Measurements from ENCODE around the gene NFYC.

GRCh38 chr1:40806240-40806639 is 114.7 kb downstream of the NFYC start:
- no peak for TF ChIP-seq ZNF350 (tag by site-specific recombination; IDR thresholded peaks at IDR 0.05)
- TF ChIP-seq, protein P1, sequence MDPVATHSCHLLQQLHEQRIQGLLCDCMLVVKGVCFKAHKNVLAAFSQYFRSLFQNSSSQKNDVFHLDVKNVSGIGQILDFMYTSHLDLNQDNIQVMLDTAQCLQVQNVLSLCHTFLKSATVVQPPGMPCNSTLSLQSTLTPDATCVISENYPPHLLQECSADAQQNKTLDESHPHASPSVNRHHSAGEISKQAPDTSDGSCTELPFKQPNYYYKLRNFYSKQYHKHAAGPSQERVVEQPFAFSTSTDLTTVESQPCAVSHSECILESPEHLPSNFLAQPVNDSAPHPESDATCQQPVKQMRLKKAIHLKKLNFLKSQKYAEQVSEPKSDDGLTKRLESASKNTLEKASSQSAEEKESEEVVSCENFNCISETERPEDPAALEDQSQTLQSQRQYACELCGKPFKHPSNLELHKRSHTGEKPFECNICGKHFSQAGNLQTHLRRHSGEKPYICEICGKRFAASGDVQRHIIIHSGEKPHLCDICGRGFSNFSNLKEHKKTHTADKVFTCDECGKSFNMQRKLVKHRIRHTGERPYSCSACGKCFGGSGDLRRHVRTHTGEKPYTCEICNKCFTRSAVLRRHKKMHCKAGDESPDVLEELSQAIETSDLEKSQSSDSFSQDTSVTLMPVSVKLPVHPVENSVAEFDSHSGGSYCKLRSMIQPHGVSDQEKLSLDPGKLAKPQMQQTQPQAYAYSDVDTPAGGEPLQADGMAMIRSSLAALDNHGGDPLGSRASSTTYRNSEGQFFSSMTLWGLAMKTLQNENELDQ (tag by site-specific recombination; IDR thresholded peaks at IDR 0.05; ENCODE audit: low read depth) = no peak

All from HEK293 (cell line).